NT2/D1 (cell line): ENCODE measurements around the gene MEIS1.

Experiments
- YY1 ChIP-seq: IDR thresholded peaks from 2 replicates; pipeline ENCODE4 v1.6.1; 2011; ENCODE audit not compliant: insufficient read length, insufficient read depth
- ZNF274 ChIP-seq: IDR thresholded peaks from 2 replicates; pipeline ENCODE4 v1.6.1; 2011; ENCODE audit warnings: mild to moderate bottlenecking, low read depth, low read length

DNA sequence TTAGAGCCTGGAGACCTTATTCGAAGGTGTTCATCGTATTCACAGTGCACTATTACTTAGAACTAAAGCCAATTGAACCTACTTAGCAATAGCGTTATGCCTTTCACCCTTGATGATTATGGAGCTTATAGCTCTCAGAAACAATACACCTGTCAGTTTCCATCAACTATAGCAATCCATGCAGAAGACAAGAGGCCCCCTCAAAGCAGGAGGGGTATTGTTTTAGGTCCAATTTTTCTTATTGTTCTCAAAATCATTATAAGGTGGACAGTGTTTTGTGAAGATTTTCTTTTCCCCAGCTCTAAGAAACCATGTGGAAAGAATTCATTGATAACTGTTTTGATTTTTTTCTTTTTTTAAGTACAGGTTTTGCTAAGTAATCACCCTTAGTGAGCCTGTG lies 135.5 kb downstream of the MEIS1 start:
- TF ChIP-seq YY1 (no peak), ZNF274 (no peak)
